Measurements from ENCODE around the gene TMED9. TPM values are rescaled to one million over a fixed set of nuclear protein-coding genes. Genes with fewer than 3 reads are reported as not detected.

TMED9 gene
- total RNA-seq, 2 experiments from 2014 or later, result 135 to 144 TPM

- Mint-ChIP-seq H3K27ac (peak overlapping the region; percentile 94), H3K9me3 (no peaks in the 10 kb centered on the region), H3K36me3 (peaks cover 39% of the 10 kb centered on the region), H3K4me3 (peak overlapping the region; percentile 100), H3K4me1 (ENCODE audit: low read depth) (peaks cover 33% of the 10 kb centered on the region), H3K27me3 (peaks cover 5% of the 10 kb centered on the region)
- no peak for DNase-seq
- intact Hi-C loops (cut with micrococcal nuclease), result loop anchor here (1.0 to 10.0 kb wide), 3 partner anchors 9 to 77 kb away; partner anchors contain the start of genes B4GALT7, DDX41 and FAM193B
- ChIA-PET POLR2A (interaction anchor here (1.6 to 2.0 kb wide), 2 partner anchors 74 to 613 kb away, joined by 4 to 6 read pairs; partner anchors contain the start of genes DDX41 and HNRNPAB), CTCF (interaction anchor here (1.3 to 2.0 kb wide), 3 partner anchors 16 to 273 kb away, joined by 4 to 6 read pairs (median 4); no protein-coding TSS in a partner anchor)
Observed at GRCh38 chr5:177591690-177592009, 353 bp upstream of the TMED9 start.

GRCh38 chr5:177592905-177593304 is 902 bp downstream of the TMED9 start:
- intact Hi-C loops (cut with micrococcal nuclease), result loop anchor here (1.0 to 10.0 kb wide), 3 partner anchors 7 to 78 kb away; partner anchors contain the start of genes B4GALT7, DDX41 and FAM193B
- H3K4me1 Mint-ChIP-seq (ENCODE audit: low read depth), result peaks cover 35% of the 10 kb centered on the region
- H3K27me3 Mint-ChIP-seq, result peaks cover 5% of the 10 kb centered on the region
- DNase-seq, result no peak
- POLR2A ChIA-PET, result interaction anchor here (1.2 to 2.0 kb wide), 5 partner anchors 10 to 611 kb away, joined by 3 to 7 read pairs (median 4); partner anchors contain the start of genes DDX41 and HNRNPAB
- peak overlapping the region; percentile 94 for H3K27ac Mint-ChIP-seq
- no peaks in the 10 kb centered on the region for H3K9me3 Mint-ChIP-seq
- CTCF ChIA-PET, result interaction anchor here (0.8 to 2.0 kb wide), 4 partner anchors 14 to 274 kb away, joined by 3 to 6 read pairs (median 4); no protein-coding TSS in a partner anchor
- H3K36me3 Mint-ChIP-seq, result peaks cover 44% of the 10 kb centered on the region
- peak overlapping the region; percentile 100 for H3K4me3 Mint-ChIP-seq

- peaks cover 5% of the 10 kb centered on the region for H3K27me3 Mint-ChIP-seq
- H3K27ac Mint-ChIP-seq, result peak overlapping the region; percentile 38
- ChIA-PET CTCF (interaction anchor here (0.8 to 2.0 kb wide), 2 partner anchors 14 to 138 kb away, joined by 3 to 6 read pairs; no protein-coding TSS in a partner anchor), POLR2A (interaction anchor here (0.9 to 1.6 kb wide), 3 partner anchors 14 to 203 kb away, joined by 3 read pairs; no protein-coding TSS in a partner anchor)
- no peaks in the 10 kb centered on the region for H3K9me3 Mint-ChIP-seq
- H3K4me1 Mint-ChIP-seq (ENCODE audit: low read depth), result peaks cover 31% of the 10 kb centered on the region
- peak overlapping the region; percentile 100 for H3K4me3 Mint-ChIP-seq
- intact Hi-C loops (cut with micrococcal nuclease), result loop anchor here (10.0 kb wide), 1 partner anchor 79 kb away; the partner anchor contains the start of gene DDX41
- DNase-seq, result no peak
- H3K36me3 Mint-ChIP-seq, result peaks cover 44% of the 10 kb centered on the region
Observed at GRCh38 chr5:177593511-177593910, 1.5 kb downstream of the TMED9 start.

GRCh38 chr5:177594071-177594470 is 2.1 kb downstream of the TMED9 start:
- Mint-ChIP-seq H3K36me3 (peaks cover 44% of the 10 kb centered on the region), H3K9me3 (no peaks in the 10 kb centered on the region), H3K4me1 (ENCODE audit: low read depth) (peaks cover 32% of the 10 kb centered on the region), H3K4me3 (no peak overlapping the region), H3K27me3 (peaks cover 5% of the 10 kb centered on the region), H3K27ac (no peak overlapping the region)
- ChIA-PET CTCF (interaction anchor here (1.2 kb wide), 1 partner anchor 13 kb away, joined by 3 read pairs; no protein-coding TSS in a partner anchor), POLR2A (interaction anchor here (0.9 to 1.6 kb wide), 2 partner anchors 13 to 204 kb away, joined by 3 read pairs; no protein-coding TSS in a partner anchor)
- DNase-seq, result no peak
- intact Hi-C loops (cut with micrococcal nuclease), result loop anchor here (10.0 kb wide), 1 partner anchor 79 kb away; the partner anchor contains the start of gene DDX41

- CTCF ChIA-PET, result interaction anchor here (1.2 kb wide), 1 partner anchor 12 kb away, joined by 3 read pairs; no protein-coding TSS in a partner anchor
- POLR2A ChIA-PET, result no interaction called here
- intact Hi-C loops (cut with micrococcal nuclease), result loop anchor here (10.0 kb wide), 1 partner anchor 80 kb away; the partner anchor contains the start of gene DDX41
- H3K36me3 Mint-ChIP-seq, result peaks cover 44% of the 10 kb centered on the region
- H3K4me3 Mint-ChIP-seq, result no peak overlapping the region
- peaks cover 3% of the 10 kb centered on the region for H3K27me3 Mint-ChIP-seq
- peaks cover 34% of the 10 kb centered on the region for H3K4me1 Mint-ChIP-seq (ENCODE audit: low read depth)
- no peak overlapping the region for H3K27ac Mint-ChIP-seq
- H3K9me3 Mint-ChIP-seq, result no peaks in the 10 kb centered on the region
- DNase-seq, result no peak
Observed at GRCh38 chr5:177595026-177595585, 3.1 kb downstream of the TMED9 start.

GRCh38 chr5:177595991-177596774 is 4.2 kb downstream of the TMED9 start:
- Mint-ChIP-seq H3K36me3 (peaks cover 44% of the 10 kb centered on the region), H3K4me3 (no peak overlapping the region), H3K4me1 (ENCODE audit: low read depth) (peaks cover 43% of the 10 kb centered on the region), H3K27me3 (no peaks in the 10 kb centered on the region), H3K9me3 (no peaks in the 10 kb centered on the region), H3K27ac (no peak overlapping the region)
- CTCF ChIA-PET, result interaction anchor here (0.8 kb wide), 1 partner anchor 11 kb away, joined by 3 read pairs; no protein-coding TSS in a partner anchor
- intact Hi-C loops (cut with micrococcal nuclease), result loop anchor here (10.0 kb wide), 1 partner anchor 81 kb away; the partner anchor contains the start of gene DDX41
- DNase-seq, result no peak
- POLR2A ChIA-PET, result no interaction called here

GRCh38 chr5:177596775-177597238 is 4.8 kb downstream of the TMED9 start:
- intact Hi-C loops (cut with micrococcal nuclease), result loop anchor here (10.0 kb wide), 1 partner anchor 82 kb away; the partner anchor contains the start of gene DDX41
- Mint-ChIP-seq H3K27ac (no peak overlapping the region), H3K36me3 (peaks cover 44% of the 10 kb centered on the region), H3K4me1 (ENCODE audit: low read depth) (peaks cover 43% of the 10 kb centered on the region), H3K4me3 (no peak overlapping the region), H3K27me3 (no peaks in the 10 kb centered on the region), H3K9me3 (no peaks in the 10 kb centered on the region)
- CTCF ChIA-PET, result interaction anchor here (0.8 kb wide), 1 partner anchor 10 kb away, joined by 3 read pairs; no protein-coding TSS in a partner anchor
- no peak for DNase-seq
- POLR2A ChIA-PET, result no interaction called here

- no peak for DNase-seq
- Mint-ChIP-seq H3K27me3 (no peaks in the 10 kb centered on the region), H3K9me3 (no peaks in the 10 kb centered on the region), H3K4me1 (ENCODE audit: low read depth) (peaks cover 33% of the 10 kb centered on the region), H3K36me3 (peaks cover 33% of the 10 kb centered on the region), H3K27ac (peak overlapping the region; percentile 57), H3K4me3 (peak overlapping the region; percentile 52)
- POLR2A ChIA-PET, result no interaction called here
- CTCF ChIA-PET, result interaction anchor here (1.1 kb wide), 1 partner anchor 9 kb away, joined by 3 read pairs; no protein-coding TSS in a partner anchor
- intact Hi-C loops (cut with micrococcal nuclease), result loop anchor here (10.0 kb wide), 1 partner anchor 84 kb away; the partner anchor contains the start of gene DDX41
Observed at GRCh38 chr5:177598477-177598876, 6.5 kb downstream of the TMED9 start.

GRCh38 chr5:177599731-177600507 is 7.9 kb downstream of the TMED9 start, which contains the start of gene B4GALT7:
Gene B4GALT7 (plus strand): TSS chr5:177600132. CDS start chr5:177600211, 79 bp downstream.
- peaks cover 20% of the 10 kb centered on the region for H3K36me3 Mint-ChIP-seq

GRCh38 chr5:177600508-177601018 is 8.6 kb downstream of the TMED9 start:
- Mint-ChIP-seq H3K27ac (peak overlapping the region; percentile 79), H3K9me3 (no peaks in the 10 kb centered on the region), H3K4me1 (ENCODE audit: low read depth) (peaks cover 27% of the 10 kb centered on the region), H3K36me3 (peaks cover 16% of the 10 kb centered on the region), H3K27me3 (no peaks in the 10 kb centered on the region), H3K4me3 (peak overlapping the region; percentile 84)
- intact Hi-C loops (cut with micrococcal nuclease), result loop anchor here (1.0 kb wide), 1 partner anchor 8 kb away; the partner anchor contains the start of gene TMED9
- DNase-seq, result peak; percentile 30
- POLR2A ChIA-PET, result interaction anchor here (1.2 kb wide), 1 partner anchor 8 kb away, joined by 4 read pairs; no protein-coding TSS in a partner anchor
- CTCF ChIA-PET, result no interaction called here

More at GRCh38 chr5:177599731-177600507, 7.9 kb downstream of the TMED9 start, which contains the start of gene B4GALT7:
- CTCF ChIA-PET, result interaction anchor here (0.7 kb wide), 1 partner anchor 229 kb away, joined by 4 read pairs; no protein-coding TSS in a partner anchor
- POLR2A ChIA-PET, result interaction anchor here (0.7 to 1.2 kb wide), 3 partner anchors 9 to 248 kb away, joined by 3 to 4 read pairs (median 3); partner anchors contain the start of gene LMAN2
- peak; percentile 87 for DNase-seq
- intact Hi-C loops (cut with micrococcal nuclease), result loop anchor here (1.0 to 10.0 kb wide), 2 partner anchors 8 to 85 kb away; partner anchors contain the start of genes DDX41 and TMED9
- no peaks in the 10 kb centered on the region for H3K9me3 Mint-ChIP-seq
- peak within 1 kb of the TSS; percentile 84 for H3K4me3 Mint-ChIP-seq
- H3K4me1 Mint-ChIP-seq (ENCODE audit: low read depth), result peaks cover 27% of the 10 kb centered on the region
- H3K27me3 Mint-ChIP-seq, result no peaks in the 10 kb centered on the region
- H3K27ac Mint-ChIP-seq, result peak within 1 kb of the TSS; percentile 79

Data from activated CD4-positive, alpha-beta memory T cell treated with anti-CD3 and anti-CD28 coated beads for 36 hours (primary cell).